Psoas muscle (tissue), 8 donors: ENCODE measurements around the gene ATG3. TPM values are rescaled to one million over a fixed set of nuclear protein-coding genes. Genes with fewer than 3 reads are reported as not detected.
A peak's percentile ranks its signal among the peaks of the same experiment; 100 is the strongest.

Experiments
- ATAC-seq, 4 donors: fragments of 200-7000 bp; cut with Tn5 transposase; one replicate each; pipeline ENCODE4 v1.9.1; 2020; ENCODE audit warnings: moderate library complexity in 3 of 4, mild to moderate bottlenecking in 2 of 4
- DNase-seq, 2 donors: peaks; one replicate each; pipeline ENCODE4 v3.0.0-alpha.2; 2020
- H3K27ac ChIP-seq: fragments of 200-600 bp; one replicate; pipeline ENCODE4 v1.8.0; 2022
- H3K27me3 ChIP-seq, 3 donors: fragments of 200-600 bp in 1 of 3; one replicate each; pipeline versions ENCODE4 v1.6.1 to v1.8.0; 2013 to 2022; ENCODE audit warnings: low read length in 2 of 3, mild to moderate bottlenecking in 2 of 3, moderate library complexity in 1 of 3; ENCODE audit not compliant: insufficient read depth in 3 of 3
- H3K36me3 ChIP-seq, 2 donors: fragments of 200-600 bp in 1 of 2; one replicate each; pipeline versions ENCODE4 v1.6.1 to v1.8.0; 2013 to 2022; ENCODE audit warnings: low read depth in 1 of 2, mild to moderate bottlenecking in 1 of 2, moderate library complexity in 1 of 2; ENCODE audit not compliant: insufficient read depth in 1 of 2
- H3K4me1 ChIP-seq: fragments of 200-600 bp; one replicate; pipeline ENCODE4 v1.8.0; 2022
- H3K4me3 ChIP-seq: fragments of 200-600 bp; one replicate; pipeline ENCODE4 v1.8.0; 2022; ENCODE audit warnings: mild to moderate bottlenecking
- H3K9me3 ChIP-seq: fragments of 200-600 bp; one replicate; pipeline ENCODE4 v1.8.0; 2022
- WGBS, 3 donors: extraction: QIAGEN DNeasy Blood & Tissue Kit; methylation state at CpG; one replicate each; pipeline versions ENCODE4 v1.1.6 to v1.1.7; 2013; 5-methylcytosine and 5-hydroxymethylcytosine counted together
- intact Hi-C, 2 donors: fragments of 100-400 bp; cut with DNase I; formaldehyde crosslinking; loops; one replicate each; pipeline versions ENCODE4 v1.11.0 to v1.14.2; 2022
- polyA plus RNA-seq, 3 donors: library from polyadenylated mRNA; stranded (reverse); fragments of 200-250 nt; gene quantifications; one replicate each; pipeline ENCODE4 v1.2.3, GENCODE V29; 2013
- total RNA-seq, 4 donors: library from RNA; stranded (reverse); fragmentation: NEBNext Ultra II Directional in 2 of 4; extraction: Animal tissue kit (Norgen Biotek cat#: 25700) in 2 of 4; gene quantifications; one replicate each; pipeline versions ENCODE4 v1.2.1 to v1.2.4, GENCODE V29; 2021 to 2023
- TF ChIP-seq, protein P1 (sequence below): fragments of 200-600 bp; IDR thresholded peaks from one replicate; pipeline ENCODE4 v1.8.0; 2022; ENCODE audit warnings: antibody characterized with exemption
- donor health status: healthy with polysubstance abuse.
- donor health status: DM: no; HTN: no; CAD: no; lungs with moderate emphysema.
- donor health status: Bipolar disorder and iron deficiency.
- donor health status: healthy.
- donor health status: DM: yes; HTN: yes; CAD: no.
- donor health status: DM: no; HTN: no; CAD: no.
- donor health status: DM: no; HTN: no; CAD: no.
- donor health status: DM: yes; HTN: yes; CAD: no.

Gene ATG3
- total and polyA plus RNA-seq, 7 donors = 27.5 to 75.0 (median 31.9) TPM

DNA sequence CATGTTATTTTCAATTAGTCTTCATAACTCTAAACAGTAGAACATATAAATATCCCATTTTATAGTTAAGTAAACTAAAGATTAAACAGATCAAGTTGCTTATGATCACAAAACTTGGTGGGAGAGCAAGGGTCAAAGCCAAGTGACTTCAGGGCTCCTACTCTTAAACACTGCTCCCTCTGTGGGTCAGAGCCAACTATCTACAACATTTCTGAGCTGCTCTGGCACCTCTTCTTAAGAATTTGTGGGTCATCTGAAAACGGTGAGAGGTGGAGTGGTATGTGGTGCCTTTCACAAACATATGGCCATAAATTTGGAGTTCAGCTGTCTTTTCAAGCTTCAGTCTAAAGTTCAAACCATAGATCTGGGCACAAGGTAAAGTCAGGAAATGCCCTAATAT, 10.9 kb downstream of the ATG3 start:
- ATAC-seq (peak in 1 of 4 donors; percentile 19), DNase-seq (no peak)
- peaks cover 5 to 41% of the 10 kb centered on the region in 2 donors for H3K36me3 ChIP-seq
- H3K27ac ChIP-seq = no peak overlapping the region
- WGBS, 3 donors = 10 to 14% (median 14%) methylated on average over 1 of the region's 1 CpG
- H3K4me3 ChIP-seq = no peak overlapping the region
- no peaks in the 10 kb centered on the region for H3K27me3 ChIP-seq
- TF ChIP-seq, protein P1, sequence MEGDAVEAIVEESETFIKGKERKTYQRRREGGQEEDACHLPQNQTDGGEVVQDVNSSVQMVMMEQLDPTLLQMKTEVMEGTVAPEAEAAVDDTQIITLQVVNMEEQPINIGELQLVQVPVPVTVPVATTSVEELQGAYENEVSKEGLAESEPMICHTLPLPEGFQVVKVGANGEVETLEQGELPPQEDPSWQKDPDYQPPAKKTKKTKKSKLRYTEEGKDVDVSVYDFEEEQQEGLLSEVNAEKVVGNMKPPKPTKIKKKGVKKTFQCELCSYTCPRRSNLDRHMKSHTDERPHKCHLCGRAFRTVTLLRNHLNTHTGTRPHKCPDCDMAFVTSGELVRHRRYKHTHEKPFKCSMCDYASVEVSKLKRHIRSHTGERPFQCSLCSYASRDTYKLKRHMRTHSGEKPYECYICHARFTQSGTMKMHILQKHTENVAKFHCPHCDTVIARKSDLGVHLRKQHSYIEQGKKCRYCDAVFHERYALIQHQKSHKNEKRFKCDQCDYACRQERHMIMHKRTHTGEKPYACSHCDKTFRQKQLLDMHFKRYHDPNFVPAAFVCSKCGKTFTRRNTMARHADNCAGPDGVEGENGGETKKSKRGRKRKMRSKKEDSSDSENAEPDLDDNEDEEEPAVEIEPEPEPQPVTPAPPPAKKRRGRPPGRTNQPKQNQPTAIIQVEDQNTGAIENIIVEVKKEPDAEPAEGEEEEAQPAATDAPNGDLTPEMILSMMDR = no peak
- peaks cover 16% of the 10 kb centered on the region for H3K4me1 ChIP-seq
- intact Hi-C loops = no loop called here
- H3K9me3 ChIP-seq = no peaks in the 10 kb centered on the region

GRCh38 chr3:112546216-112546759, 15.5 kb downstream of the ATG3 start:
- ATAC-seq (no peak), DNase-seq (no peak)
- intact Hi-C loops = no loop called here
- WGBS, 3 donors = 89 to 94% (median 91%) methylated on average over 5 of the region's 5 CpGs
- TF ChIP-seq, protein P1 = no peak
- H3K27me3 ChIP-seq = no peaks in the 10 kb centered on the region
- no peak overlapping the region for H3K27ac ChIP-seq
- H3K4me1 ChIP-seq = peaks cover 6% of the 10 kb centered on the region
- no peak overlapping the region for H3K4me3 ChIP-seq
- H3K9me3 ChIP-seq = no peaks in the 10 kb centered on the region
- H3K36me3 ChIP-seq = peaks cover 5 to 81% of the 10 kb centered on the region in 2 donors

GRCh38 chr3:112539825-112540650, 21.7 kb downstream of the ATG3 start:
- intact Hi-C loops = loop anchor here in 1 of 2 donors (10.0 kb wide), 1 partner anchor 425 kb away; no protein-coding TSS in a partner anchor

GRCh38 chr3:112531358-112531781, 30.4 kb downstream of the ATG3 start:
- intact Hi-C loops = loop anchor here (2.0 to 10.0 kb wide), 3 partner anchors 239 to 417 kb away; no protein-coding TSS in a partner anchor

More at GRCh38 chr3:112539825-112540650, 21.7 kb downstream of the ATG3 start:
- Histone ChIP-seq H3K36me3 (peaks cover 0 to 88% of the 10 kb centered on the region in 2 donors), H3K4me1 (no peaks in the 10 kb centered on the region), H3K27ac (no peak overlapping the region), H3K4me3 (no peak overlapping the region), H3K9me3 (no peaks in the 10 kb centered on the region), H3K27me3 (no peaks in the 10 kb centered on the region)
- TF ChIP-seq, protein P1 = no peak
- 98 to 100% (median 99%) methylated on average over 1 of the region's 1 CpG for WGBS, 3 donors
- DNase-seq = no peak
- ATAC-seq = no peak

More at GRCh38 chr3:112531358-112531781, 30.4 kb downstream of the ATG3 start:
- H3K27me3 ChIP-seq = no peaks in the 10 kb centered on the region
- DNase-seq (no peak), ATAC-seq (no peak)
- no peaks in the 10 kb centered on the region for H3K9me3 ChIP-seq
- TF ChIP-seq, protein P1 = peak; percentile 48
- H3K4me1 ChIP-seq = no peaks in the 10 kb centered on the region
- 9 to 11% (median 10%) methylated on average over 1 of the region's 1 CpG for WGBS, 3 donors
- peaks cover 19 to 93% of the 10 kb centered on the region in 2 donors for H3K36me3 ChIP-seq
- no peak overlapping the region for H3K27ac ChIP-seq
- no peak overlapping the region for H3K4me3 ChIP-seq
